Stimulated activated CD4-positive, alpha-beta T cell treated with anti-CD3 and anti-CD28 coated beads, Interleukin-4, amount 100 ng/mL, for 48 hours (primary cell): ENCODE measurements around the gene PROM1.

ENCODE experiments used
- DNase-seq, 2 donors: peaks; one replicate each; pipeline ENCODE4 v3.0.0-alpha.2; 2020; ENCODE audit warnings: low read depth in 2 of 2

Gene PROM1

GRCh38 chr4:15942283-15942682 lies 141.5 kb downstream of the PROM1 start:
- no peak for DNase-seq

- DNase-seq: no peak
These were observed 145.2 kb downstream of the PROM1 start, which contains the start of gene FGFBP1 for GRCh38 chr4:15938640-15939039. FGFBP1 (minus strand) TSS chr4:15938740; CDS start chr4:15936632, 2,108 bp downstream.

- no peak for DNase-seq
These were observed 145.6 kb downstream of the PROM1 start for GRCh38 chr4:15938182-15938581.

GRCh38 chr4:15936495-15936894 lies 147.3 kb downstream of the PROM1 start:
- DNase-seq: no peak

GRCh38 chr4:15935504-15936402 lies 148.1 kb downstream of the PROM1 start:
- no peak for DNase-seq

GRCh38 chr4:15934259-15934658 lies 149.6 kb downstream of the PROM1 start:
- no peak for DNase-seq

GRCh38 chr4:15931451-15932210 lies 152.2 kb downstream of the PROM1 start:
- no peak for DNase-seq

GRCh38 chr4:15930314-15930713 lies 153.5 kb downstream of the PROM1 start:
- no peak for DNase-seq

- DNase-seq: no peak
These were observed 154.3 kb downstream of the PROM1 start for GRCh38 chr4:15929540-15929939.

- no peak for DNase-seq
These were observed 154.9 kb downstream of the PROM1 start for GRCh38 chr4:15928883-15929282.

- DNase-seq: no peak
These were observed 157.3 kb downstream of the PROM1 start for GRCh38 chr4:15926486-15926885.

GRCh38 chr4:15925830-15926229 lies 158.0 kb downstream of the PROM1 start:
- no peak for DNase-seq

GRCh38 chr4:15921592-15921932 lies 162.3 kb downstream of the PROM1 start:
- no peak for DNase-seq

- DNase-seq: no peak
These were observed 162.9 kb downstream of the PROM1 start for GRCh38 chr4:15920723-15921591.

GRCh38 chr4:15918484-15919129 lies 165.2 kb downstream of the PROM1 start:
- no peak for DNase-seq
